K562 (cell line): ENCODE measurements around the gene PEX11B. TPM values are rescaled to one million over a fixed set of nuclear protein-coding genes. Genes with fewer than 3 reads are reported as not detected.

Source experiments
- MAFF ChIP-seq: IDR thresholded peaks from 2 replicates; pipeline ENCODE4 v1.6.1; 2012; ENCODE audit warnings: low read length, improper control_type of control experiment
- SPI1 ChIP-seq: IDR thresholded peaks from 2 replicates; pipeline ENCODE4 v1.6.1; 2011; ENCODE audit warnings: low read depth, low read length, control low read depth, borderline replicate concordance
- SRSF1 ChIP-seq: fragments of 200-400 bp; formaldehyde crosslinking; IDR thresholded peaks from 2 replicates; pipeline ENCODE4 v1.6.1; 2017; ENCODE audit warnings: mild to moderate bottlenecking, low read depth, low read length, moderate library complexity
- TGIF2 ChIP-seq: sonication (generic); formaldehyde crosslinking; IDR thresholded peaks from 2 replicates; pipeline ENCODE4 v1.8.1; 2022; ENCODE audit warnings: mild to moderate bottlenecking, missing genetic modification reagents, moderate library complexity
- ZNF143 ChIP-seq: sonication (generic); formaldehyde crosslinking; IDR thresholded peaks from 2 replicates; pipeline ENCODE4 v1.9.0; 2022; ENCODE audit warnings: mild to moderate bottlenecking, missing genetic modification reagents
- polyA plus RNA-seq, 8 experiments: library from polyadenylated mRNA; depleted of rRNA in 4 of 8; stranded (reverse) in 5 of 8; unstranded in 3 of 8; fragments of >200 nt; fragmentation: Nextera tagmentation in 2 of 8; fragmentation: Illumina TruSeq in 1 of 8; extraction: Ambion mirVana in 2 of 8; extraction: Trizol in 1 of 8; gene quantifications; 2 replicates each; pipeline versions ENCODE4 v1.2.1 to v1.2.3, GENCODE V29; 2011 to 2014; ENCODE audit warnings: inconsistent platforms in 1 of 8, missing spikeins in 1 of 8
- total RNA-seq, 7 experiments: library from RNA; depleted of rRNA in 6 of 7; stranded (reverse); fragments of >200 nt in 6 of 7; fragmentation: Illumina TruSeq in 2 of 7; extraction: Trizol in 2 of 7; gene quantifications; 2 replicates each; pipeline versions ENCODE4 v1.2.1 to v1.2.3, GENCODE V29; 2011 to 2021; ENCODE audit warnings: low replicate concordance in 1 of 7
- TF ChIP-seq, protein P1 (sequence below), 2 experiments: fragments of 250-450 bp in 1 of 2; fragments of 450-650 bp in 1 of 2; sonication (Bioruptor Pico) in 1 of 2; IDR thresholded peaks; 2 replicates each; pipeline versions ENCODE4 v1.6.1 to v1.8.0; 2016 to 2021; ENCODE audit warnings: mild to moderate bottlenecking in 2 of 2, moderate library complexity in 2 of 2, missing compliant biosample characterization in 1 of 2, missing genetic modification characterization in 1 of 2
- TF ChIP-seq, protein P2 (sequence below): fragments of 250-450 bp; sonication (Bioruptor Pico); IDR thresholded peaks from 2 replicates; pipeline ENCODE4 v1.8.0; 2021; ENCODE audit warnings: moderate library complexity, mild to moderate bottlenecking, inconsistent platforms
- TF ChIP-seq, protein P3 (sequence below), 3 experiments: IDR thresholded peaks in 2 of 3; conservative IDR thresholded peaks in 1 of 3; 2 replicates each; pipeline ENCODE4 v1.5.1; 2011 to 2012; ENCODE audit warnings: low read length in 3 of 3, mild to moderate bottlenecking in 3 of 3, control low read depth in 2 of 3, improper control_type of control experiment in 1 of 3, inconsistent platforms in 1 of 3, low read depth in 1 of 3, mixed read lengths in 1 of 3, moderate library complexity in 1 of 3; ENCODE audit not compliant: insufficient read depth in 2 of 3
- TF ChIP-seq, protein P4 (sequence below): sonication (generic); formaldehyde crosslinking; IDR thresholded peaks from 2 replicates; pipeline ENCODE4 v1.8.1; 2023; ENCODE audit warnings: mild to moderate bottlenecking, missing genetic modification reagents, moderate library complexity
- TF ChIP-seq, protein P5 (sequence below): IDR thresholded peaks from 2 replicates; pipeline ENCODE4 v1.6.1; 2014; ENCODE audit warnings: antibody characterized with exemption

PEX11B gene
- total and polyA plus RNA-seq, 9 of the 15 experiments (the other 6 are each of a cell fraction or from before 2014, with no cell fraction given) = 13.2 to 60.0 (median 21.7) TPM

DNA sequence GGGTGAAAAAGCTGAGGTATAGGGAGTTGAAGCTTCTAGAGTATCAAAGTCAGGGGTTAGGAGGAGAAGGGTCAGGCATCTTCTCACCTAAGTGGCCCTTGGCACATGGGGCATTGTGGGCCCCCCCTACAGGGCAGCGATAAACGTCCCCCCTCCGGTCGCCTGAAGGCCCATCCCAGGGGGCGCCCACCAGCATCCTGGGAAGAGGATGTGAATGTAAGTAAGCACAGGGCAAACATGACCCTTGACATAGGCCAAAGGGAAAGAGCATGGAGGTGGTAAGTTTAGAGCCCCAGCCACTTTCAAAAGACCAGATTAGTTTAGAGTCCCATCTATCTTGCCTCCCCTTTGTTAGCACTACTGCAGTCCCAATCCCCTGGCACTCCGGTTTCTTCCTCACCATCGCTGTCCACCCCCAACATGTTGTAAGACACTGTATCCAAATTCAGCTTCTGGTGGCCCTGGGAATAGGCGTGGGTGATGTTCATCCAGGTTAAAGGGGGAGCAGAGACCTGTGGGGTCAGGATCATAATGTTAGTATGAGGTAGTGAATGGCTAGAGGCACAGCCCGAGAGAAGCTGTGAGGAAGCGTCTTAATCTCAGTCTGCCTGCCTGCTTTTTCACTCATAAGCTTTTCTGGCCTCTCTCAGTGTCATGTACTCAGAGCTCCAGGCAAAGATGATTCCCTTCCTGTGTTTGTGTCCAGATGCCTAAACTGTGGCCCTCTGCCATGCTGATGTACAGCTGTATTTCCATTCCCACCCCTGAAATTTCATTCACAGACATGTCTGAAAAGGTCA is 11.4 kb downstream of the PEX11B start (continued):
- no peak for TF ChIP-seq SPI1
- TF ChIP-seq, protein P1, sequence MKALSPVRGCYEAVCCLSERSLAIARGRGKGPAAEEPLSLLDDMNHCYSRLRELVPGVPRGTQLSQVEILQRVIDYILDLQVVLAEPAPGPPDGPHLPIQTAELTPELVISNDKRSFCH (CRISPR knock-in tag; IDR thresholded peaks at IDR 0.05) = no peak
- TF ChIP-seq, protein P1 (tag; IDR thresholded peaks at IDR 0.05) = no peak
- no peak for TF ChIP-seq SRSF1
- no peak for TF ChIP-seq MAFF
- TF ChIP-seq, protein P2, sequence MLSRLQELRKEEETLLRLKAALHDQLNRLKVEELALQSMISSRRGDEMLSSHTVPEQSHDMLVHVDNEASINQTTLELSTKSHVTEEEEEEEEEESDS (CRISPR knock-in tag) = no peak
- no peak for TF ChIP-seq ZNF143 (CRISPR knock-in tag)
- TF ChIP-seq, protein P3, sequence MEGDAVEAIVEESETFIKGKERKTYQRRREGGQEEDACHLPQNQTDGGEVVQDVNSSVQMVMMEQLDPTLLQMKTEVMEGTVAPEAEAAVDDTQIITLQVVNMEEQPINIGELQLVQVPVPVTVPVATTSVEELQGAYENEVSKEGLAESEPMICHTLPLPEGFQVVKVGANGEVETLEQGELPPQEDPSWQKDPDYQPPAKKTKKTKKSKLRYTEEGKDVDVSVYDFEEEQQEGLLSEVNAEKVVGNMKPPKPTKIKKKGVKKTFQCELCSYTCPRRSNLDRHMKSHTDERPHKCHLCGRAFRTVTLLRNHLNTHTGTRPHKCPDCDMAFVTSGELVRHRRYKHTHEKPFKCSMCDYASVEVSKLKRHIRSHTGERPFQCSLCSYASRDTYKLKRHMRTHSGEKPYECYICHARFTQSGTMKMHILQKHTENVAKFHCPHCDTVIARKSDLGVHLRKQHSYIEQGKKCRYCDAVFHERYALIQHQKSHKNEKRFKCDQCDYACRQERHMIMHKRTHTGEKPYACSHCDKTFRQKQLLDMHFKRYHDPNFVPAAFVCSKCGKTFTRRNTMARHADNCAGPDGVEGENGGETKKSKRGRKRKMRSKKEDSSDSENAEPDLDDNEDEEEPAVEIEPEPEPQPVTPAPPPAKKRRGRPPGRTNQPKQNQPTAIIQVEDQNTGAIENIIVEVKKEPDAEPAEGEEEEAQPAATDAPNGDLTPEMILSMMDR (IDR thresholded peaks at IDR 0.05 in 2 of 3, conservative IDR thresholded peaks at IDR 0.05 in 1 of 3; ENCODE audit: insufficient read depth in 2 of 3, low read depth in 1 of 3, low read length in 3 of 3) = no peak
- TF ChIP-seq, protein P4, sequence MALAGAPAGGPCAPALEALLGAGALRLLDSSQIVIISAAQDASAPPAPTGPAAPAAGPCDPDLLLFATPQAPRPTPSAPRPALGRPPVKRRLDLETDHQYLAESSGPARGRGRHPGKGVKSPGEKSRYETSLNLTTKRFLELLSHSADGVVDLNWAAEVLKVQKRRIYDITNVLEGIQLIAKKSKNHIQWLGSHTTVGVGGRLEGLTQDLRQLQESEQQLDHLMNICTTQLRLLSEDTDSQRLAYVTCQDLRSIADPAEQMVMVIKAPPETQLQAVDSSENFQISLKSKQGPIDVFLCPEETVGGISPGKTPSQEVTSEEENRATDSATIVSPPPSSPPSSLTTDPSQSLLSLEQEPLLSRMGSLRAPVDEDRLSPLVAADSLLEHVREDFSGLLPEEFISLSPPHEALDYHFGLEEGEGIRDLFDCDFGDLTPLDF = no peak
- no peak for TF ChIP-seq TGIF2 (CRISPR knock-in tag)
- TF ChIP-seq, protein P5, sequence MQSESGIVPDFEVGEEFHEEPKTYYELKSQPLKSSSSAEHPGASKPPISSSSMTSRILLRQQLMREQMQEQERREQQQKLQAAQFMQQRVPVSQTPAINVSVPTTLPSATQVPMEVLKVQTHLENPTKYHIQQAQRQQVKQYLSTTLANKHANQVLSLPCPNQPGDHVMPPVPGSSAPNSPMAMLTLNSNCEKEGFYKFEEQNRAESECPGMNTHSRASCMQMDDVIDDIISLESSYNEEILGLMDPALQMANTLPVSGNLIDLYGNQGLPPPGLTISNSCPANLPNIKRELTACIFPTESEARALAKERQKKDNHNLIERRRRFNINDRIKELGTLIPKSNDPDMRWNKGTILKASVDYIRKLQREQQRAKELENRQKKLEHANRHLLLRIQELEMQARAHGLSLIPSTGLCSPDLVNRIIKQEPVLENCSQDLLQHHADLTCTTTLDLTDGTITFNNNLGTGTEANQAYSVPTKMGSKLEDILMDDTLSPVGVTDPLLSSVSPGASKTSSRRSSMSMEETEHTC = no peak
- TF ChIP-seq, all 486 proteins: peak for 0
